CD4-positive, alpha-beta T cell treated with Interleukin-1 beta for 1 hour (primary cell): ENCODE measurements around the gene PTCD1.

Source experiments
- DNase-seq, 2 donors: peaks; one replicate each; pipeline ENCODE4 v3.0.0-alpha.2; 2020 to 2022

The PTCD1 gene

DNA sequence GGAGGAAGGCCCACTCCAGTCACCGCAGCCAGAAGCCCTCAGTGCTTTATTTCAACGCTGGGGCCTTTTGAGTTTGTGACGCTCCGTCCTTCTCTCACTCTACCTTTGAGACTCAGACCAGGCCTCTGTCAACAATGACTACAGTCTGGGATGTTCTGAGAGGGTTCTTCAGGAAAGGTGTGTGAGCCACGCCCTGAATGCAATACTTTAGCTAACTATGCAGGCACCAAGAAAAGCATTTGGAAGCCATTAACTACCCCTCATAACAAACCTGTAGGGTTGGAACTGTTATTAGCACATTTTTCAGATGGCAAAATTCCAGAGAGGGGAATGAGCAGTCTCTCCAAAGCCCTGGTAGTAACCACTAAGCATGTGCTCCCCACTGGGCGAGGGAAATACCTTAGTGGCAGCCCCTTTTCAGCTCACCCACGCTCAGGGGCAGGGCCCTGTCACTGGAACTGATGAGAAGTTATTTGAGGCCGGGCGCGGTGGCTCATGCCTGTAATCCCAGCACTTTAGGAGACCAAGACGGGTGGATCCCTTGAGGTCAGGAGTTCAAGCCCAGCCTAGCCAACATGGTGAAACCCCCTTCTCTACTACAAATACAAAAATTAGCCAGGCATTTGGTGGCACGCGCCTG is 69.7 kb downstream of the PTCD1 start:
- no peak for DNase-seq
